Activated T-cell treated with anti-CD3 and anti-CD28 coated beads for 24 hours (primary cell): Measurements from ENCODE around the gene MMS19.
"Not testable (repeated sequence)": the region's sequence is repeated elsewhere in the genome, so short reads cannot be mapped to it uniquely, and the experiment has no call there.

Experiments used
- DNase-seq: peaks from one replicate; pipeline ENCODE4 v3.0.0-alpha.2; 2020; ENCODE audit warnings: low read depth

MMS19 gene

GRCh38 chr10:97502916-97503315 is 4.7 kb upstream of the MMS19 start:
- DNase-seq = no peak

- DNase-seq = no peak
Measured at GRCh38 chr10:97500297-97500575, 2.0 kb upstream of the MMS19 start.

- no peak for DNase-seq
Measured at GRCh38 chr10:97499561-97500296, 1.5 kb upstream of the MMS19 start.

GRCh38 chr10:97498841-97499560 is 779 bp upstream of the MMS19 start, which contains the start of gene UBTD1:
TSS of gene UBTD1 (plus strand) at chr10:97498924. CDS start at chr10:97499204, 280 bp downstream.
- DNase-seq = peak; percentile 19

GRCh38 chr10:97497572-97498075 is 598 bp downstream of the MMS19 start:
- peak; percentile 75 for DNase-seq

GRCh38 chr10:97494863-97495506 is 3.2 kb downstream of the MMS19 start:
- no peak for DNase-seq

- DNase-seq = no peak
Measured at GRCh38 chr10:97494151-97494550, 4.1 kb downstream of the MMS19 start.

- DNase-seq = no peak
Measured at GRCh38 chr10:97490592-97490991, 7.6 kb downstream of the MMS19 start.

GRCh38 chr10:97485647-97486281 is 12.5 kb downstream of the MMS19 start:
- no peak for DNase-seq

GRCh38 chr10:97483921-97484320 is 14.3 kb downstream of the MMS19 start:
- no peak for DNase-seq

- DNase-seq = no peak
Measured at GRCh38 chr10:97483506-97483905, 14.7 kb downstream of the MMS19 start.

GRCh38 chr10:97482381-97482780 is 15.8 kb downstream of the MMS19 start:
- DNase-seq = no peak

- no peak for DNase-seq
Measured at GRCh38 chr10:97481071-97481470, 17.2 kb downstream of the MMS19 start.

GRCh38 chr10:97479939-97480338 is 18.3 kb downstream of the MMS19 start:
- DNase-seq = no peak

GRCh38 chr10:97479410-97479809 is 18.8 kb downstream of the MMS19 start:
- DNase-seq = not testable (repeated sequence)

GRCh38 chr10:97475936-97476594 is 22.2 kb downstream of the MMS19 start:
- no peak for DNase-seq

- no peak for DNase-seq
Measured at GRCh38 chr10:97474918-97475317, 23.3 kb downstream of the MMS19 start.

- not testable (repeated sequence) for DNase-seq
Measured at GRCh38 chr10:97468781-97469180, 29.4 kb downstream of the MMS19 start.

- no peak for DNase-seq
Measured at GRCh38 chr10:97468162-97468561, 30.1 kb downstream of the MMS19 start.

- no peak for DNase-seq
Measured at GRCh38 chr10:97466755-97467154, 31.5 kb downstream of the MMS19 start.

- DNase-seq = no peak
Measured at GRCh38 chr10:97465982-97466381, 32.2 kb downstream of the MMS19 start.

GRCh38 chr10:97464226-97464625 is 34.0 kb downstream of the MMS19 start:
- DNase-seq = no peak
